IPS-15b (cell line): ENCODE measurements around the gene XRCC2.

ENCODE experiments used
- H3K27me3 ChIP-seq: one replicate; pipeline ENCODE4 v1.6.1; 2013; ENCODE audit warnings: low read length; ENCODE audit not compliant: control insufficient read depth, insufficient read depth
- H3K36me3 ChIP-seq: one replicate; pipeline ENCODE4 v1.6.1; 2013; ENCODE audit warnings: low read length; ENCODE audit not compliant: control insufficient read depth, insufficient read depth
- H3K4me1 ChIP-seq: one replicate; pipeline ENCODE4 v1.6.1; 2013; ENCODE audit warnings: mild to moderate bottlenecking, low read length; ENCODE audit not compliant: control insufficient read depth, insufficient read depth
- H3K4me3 ChIP-seq: one replicate; pipeline ENCODE4 v1.5.1; 2013; ENCODE audit warnings: low read depth, low read length
- H3K9ac ChIP-seq: one replicate; pipeline ENCODE4 v1.6.1; 2013; ENCODE audit warnings: low read depth, mild to moderate bottlenecking, low read length
- H3K9me3 ChIP-seq: one replicate; pipeline ENCODE4 v1.6.1; 2013; ENCODE audit warnings: mild to moderate bottlenecking, low read length; ENCODE audit not compliant: control insufficient read depth, insufficient read depth

Gene XRCC2

DNA sequence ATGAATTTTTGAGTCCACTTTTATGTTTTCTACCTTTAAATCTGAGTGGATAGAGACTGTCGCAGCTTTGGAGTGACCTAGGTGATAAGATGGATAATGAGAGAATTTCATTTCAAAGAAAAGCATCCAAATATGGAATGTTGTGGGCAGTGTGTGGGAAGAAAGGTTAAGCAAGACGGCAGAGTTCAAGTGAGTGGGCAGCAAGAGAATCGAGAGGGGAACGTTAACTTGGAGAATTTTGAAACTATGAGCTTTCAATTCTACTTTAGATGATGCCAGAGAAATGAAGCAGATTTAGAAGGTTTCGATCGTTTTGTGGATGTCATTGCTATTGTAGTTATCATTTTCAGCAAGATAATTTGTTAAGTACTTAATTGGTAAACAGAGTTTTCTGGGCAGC, 73.0 kb downstream of the XRCC2 start:
- Histone ChIP-seq H3K27me3 (no peaks in the 10 kb centered on the region), H3K9ac (no peak overlapping the region), H3K36me3 (no peaks in the 10 kb centered on the region), H3K9me3 (no peaks in the 10 kb centered on the region), H3K4me1 (no peaks in the 10 kb centered on the region), H3K4me3 (no peak overlapping the region)

GRCh38 chr7:152601305-152601798, 74.6 kb downstream of the XRCC2 start:
- H3K4me1 ChIP-seq, result no peaks in the 10 kb centered on the region
- H3K4me3 ChIP-seq, result no peak overlapping the region
- H3K36me3 ChIP-seq, result no peaks in the 10 kb centered on the region

DNA sequence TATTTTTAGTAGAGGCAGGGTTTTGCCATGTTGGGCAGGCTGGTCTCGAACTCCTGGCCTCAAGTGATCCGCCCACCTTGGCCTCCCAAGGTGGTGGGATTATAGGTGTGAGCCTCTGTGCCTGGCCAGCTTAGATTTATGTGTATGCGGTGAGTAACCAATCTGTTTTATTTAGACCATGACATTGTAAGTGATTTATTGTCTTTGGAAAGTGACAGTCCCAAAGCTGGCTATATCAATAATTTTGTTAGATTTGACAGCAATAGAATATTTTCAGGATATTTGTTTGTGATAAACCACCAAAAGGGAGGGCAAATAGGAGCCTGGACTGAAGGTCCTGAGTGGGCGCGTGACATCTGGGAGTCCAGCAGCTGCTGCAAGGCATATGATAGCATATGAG, 75.7 kb downstream of the XRCC2 start:
- no peaks in the 10 kb centered on the region for H3K9me3 ChIP-seq

More at GRCh38 chr7:152601305-152601798, 74.6 kb downstream of the XRCC2 start:
- H3K9me3 ChIP-seq, result no peaks in the 10 kb centered on the region
- no peaks in the 10 kb centered on the region for H3K27me3 ChIP-seq
- H3K9ac ChIP-seq, result peak overlapping the region; percentile 1

DNA sequence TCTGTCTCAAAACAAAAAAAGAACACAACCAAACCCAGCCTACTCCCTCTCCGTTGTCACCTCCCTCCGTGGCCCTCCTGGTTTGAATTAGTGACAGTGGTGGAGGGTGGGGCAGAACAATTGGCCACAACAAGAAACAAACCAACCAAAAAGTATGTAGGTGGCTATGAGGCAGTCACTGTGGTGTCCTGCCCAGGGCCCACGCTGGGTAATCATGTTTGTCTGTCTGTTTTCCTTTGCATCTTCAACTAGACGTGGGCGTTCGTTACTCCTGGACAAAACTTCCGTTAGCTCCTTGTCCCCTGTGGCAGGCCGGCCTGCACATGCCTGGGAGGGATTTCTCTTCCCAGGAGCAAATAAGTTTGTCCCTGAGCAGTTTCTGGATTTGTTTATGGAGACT, 78.4 kb downstream of the XRCC2 start:
- Histone ChIP-seq H3K9me3 (no peaks in the 10 kb centered on the region), H3K36me3 (no peaks in the 10 kb centered on the region), H3K9ac (no peak overlapping the region), H3K4me3 (no peak overlapping the region), H3K4me1 (no peaks in the 10 kb centered on the region), H3K27me3 (no peaks in the 10 kb centered on the region)

More for the DNA sequence above, 75.7 kb downstream of the XRCC2 start:
- Histone ChIP-seq H3K4me1 (no peaks in the 10 kb centered on the region), H3K27me3 (no peaks in the 10 kb centered on the region), H3K36me3 (no peaks in the 10 kb centered on the region), H3K9ac (no peak overlapping the region), H3K4me3 (no peak overlapping the region)

DNA sequence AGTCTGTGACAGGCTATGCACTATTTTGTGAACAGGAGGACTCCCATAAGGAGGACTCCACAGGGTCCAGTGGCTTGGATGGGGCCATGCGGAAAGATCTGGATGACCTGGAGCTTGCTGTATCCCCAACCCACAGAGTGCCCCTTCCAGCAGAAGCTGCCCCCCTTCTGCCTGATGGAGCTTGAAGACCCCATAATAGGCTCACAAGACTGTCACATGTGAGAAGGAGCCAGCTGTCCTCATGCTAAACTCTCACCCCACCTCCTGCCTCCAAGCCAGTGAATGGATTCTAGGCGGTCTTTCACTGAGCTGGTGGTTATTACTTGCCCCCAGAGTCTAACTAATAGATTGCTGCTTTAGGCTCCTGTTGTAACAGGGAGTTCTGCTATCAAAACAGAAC, 79.1 kb downstream of the XRCC2 start:
- Histone ChIP-seq H3K9ac (no peak overlapping the region), H3K27me3 (no peaks in the 10 kb centered on the region), H3K36me3 (no peaks in the 10 kb centered on the region), H3K4me1 (no peaks in the 10 kb centered on the region), H3K9me3 (no peaks in the 10 kb centered on the region), H3K4me3 (no peak overlapping the region)
